CD4-positive, alpha-beta T cell (primary cell): ENCODE measurements around the gene FARS2. TPM values are rescaled to one million over a fixed set of nuclear protein-coding genes. Genes with fewer than 3 reads are reported as not detected.

Experiments
- ATAC-seq: fragments of 200-7000 bp; cut with Tn5 transposase; one replicate; pipeline ENCODE4 v1.10.0; 2022; ENCODE audit warnings: mild to moderate bottlenecking; ENCODE audit not compliant: poor library complexity
- CTCF ChIA-PET: fragments of 350-600 bp; sonication (Branson Sonifier 250); formaldehyde crosslinking; loops from one replicate; lab custom pipeline; 2021; ENCODE audit warnings: antibody characterized with exemption, inconsistent platforms; lab: Charles Lee
- POLR2A ChIA-PET: fragments of 350-600 bp; sonication (Branson Sonifier 250); formaldehyde crosslinking; loops from one replicate; lab custom pipeline; 2021; ENCODE audit warnings: antibody characterized with exemption, inconsistent platforms; lab: Charles Lee
- DNase-seq, 14 experiments: peaks; one replicate each; pipeline ENCODE4 v3.0.0-alpha.2; 2013 to 2020; ENCODE audit warnings: mixed read lengths in 2 of 14
- H3K27ac ChIP-seq, 2 donors: one replicate each; pipeline versions ENCODE4 v1.5.1 to v1.7.0; 2013; ENCODE audit warnings: low read length in 2 of 2, low read depth in 1 of 2, mild to moderate bottlenecking in 1 of 2
- H3K27me3 ChIP-seq, 2 experiments: 1 replicate in 1 of 2; 2 replicates in 1 of 2; pipeline versions ENCODE4 v1.6.1 to v1.7.0; 2013; ENCODE audit warnings: low read length in 2 of 2, control low read depth in 1 of 2, mild to moderate bottlenecking in 1 of 2, moderate library complexity in 1 of 2; ENCODE audit not compliant: insufficient read depth in 2 of 2, control insufficient read depth in 1 of 2
- H3K36me3 ChIP-seq: one replicate; pipeline ENCODE4 v1.6.1; 2013; ENCODE audit warnings: low read length, control low read depth; ENCODE audit not compliant: insufficient read depth
- H3K4me1 ChIP-seq: one replicate; pipeline ENCODE4 v1.6.1; 2013; ENCODE audit warnings: low read length, control low read depth; ENCODE audit not compliant: insufficient read depth
- H3K4me3 ChIP-seq: one replicate; pipeline ENCODE4 v1.5.1; 2013; ENCODE audit warnings: mild to moderate bottlenecking, low read length, moderate library complexity
- H3K9me3 ChIP-seq, 2 experiments: 1 replicate in 1 of 2; 2 replicates in 1 of 2; pipeline versions ENCODE4 v1.6.1 to v1.7.0; 2013; ENCODE audit warnings: low read length in 2 of 2, mild to moderate bottlenecking in 2 of 2, control low read depth in 1 of 2, moderate library complexity in 1 of 2; ENCODE audit not compliant: control insufficient read depth in 1 of 2, insufficient read depth in 1 of 2
- H3K27ac Mint-ChIP-seq: one replicate; pipeline ENCODE4 v1.8.0; 2020; ENCODE audit warnings: mixed read lengths
- H3K27me3 Mint-ChIP-seq: one replicate; pipeline ENCODE4 v1.8.0; 2021; ENCODE audit warnings: mixed read lengths
- H3K36me3 Mint-ChIP-seq: one replicate; pipeline ENCODE4 v1.8.0; 2021; ENCODE audit warnings: low read depth, mixed read lengths
- H3K4me1 Mint-ChIP-seq: one replicate; pipeline ENCODE4 v1.8.0; 2021; ENCODE audit warnings: low read depth, mixed read lengths
- H3K4me3 Mint-ChIP-seq: one replicate; pipeline ENCODE4 v1.8.0; 2020; ENCODE audit warnings: mild to moderate bottlenecking, mixed read lengths
- H3K9me3 Mint-ChIP-seq: one replicate; pipeline ENCODE4 v1.8.0; 2020; ENCODE audit warnings: mixed read lengths
- CTCF ChIP-seq: fragments of 200-600 bp; IDR thresholded peaks from one replicate; pipeline ENCODE4 v1.8.0; 2022; ENCODE audit warnings: antibody characterized with exemption, mild to moderate bottlenecking
- intact Hi-C, 2 experiments: fragments of 100-400 bp; cut with DNase I in 1 of 2; cut with micrococcal nuclease in 1 of 2; formaldehyde crosslinking; loops; one replicate each; pipeline versions ENCODE4 v1.15.1 to v1.9.0; 2023 to 2025; cut with DNase I, micrococcal nuclease
- total RNA-seq, 174 experiments: library from RNA in 2 of 174; stranded (reverse) in 2 of 174; gene quantifications; one replicate each; pipeline ENCODE4 v1.2.3 and lab custom pipeline; 2021 to 2026

The FARS2 gene
- total RNA-seq, 2 experiments from 2014 or later = 12.6 to 12.8 TPM

DNA sequence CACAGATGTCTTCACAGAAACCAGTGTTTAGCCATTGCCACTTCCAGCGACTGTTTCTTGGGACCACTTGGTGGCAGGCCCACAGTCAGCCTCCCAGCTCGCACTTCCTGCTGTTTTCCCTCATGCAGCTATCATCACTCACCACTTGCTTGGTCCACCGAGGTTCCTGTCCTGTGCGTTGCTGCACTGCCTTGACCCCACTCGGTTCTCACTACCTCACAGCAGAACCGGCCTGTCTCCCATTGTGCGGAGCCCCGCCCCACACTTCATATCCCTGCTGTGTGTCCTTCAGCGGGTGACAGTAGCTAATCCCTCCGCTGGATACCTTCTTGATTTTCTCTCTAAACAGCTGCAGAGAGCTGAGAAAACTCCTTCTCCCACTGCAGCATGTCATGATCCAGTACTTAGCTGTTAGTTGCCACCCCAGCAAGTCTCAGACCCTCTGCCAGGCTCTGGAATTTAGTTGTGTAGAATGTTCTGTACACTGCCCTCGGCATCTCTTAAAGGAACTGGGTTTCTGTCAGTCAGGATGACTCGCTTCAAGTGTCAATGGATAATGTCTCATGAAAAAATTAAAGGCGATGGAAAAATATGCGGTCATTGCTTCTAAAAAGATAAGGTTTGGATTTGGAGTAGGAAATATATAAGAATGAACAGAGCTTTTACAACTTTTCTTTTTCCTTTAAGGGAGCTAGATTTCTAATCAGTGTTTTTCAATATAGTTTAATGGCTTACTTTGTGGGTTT lies 208.0 kb downstream of the FARS2 start:
- H3K9me3 ChIP-seq = no peaks in the 10 kb centered on the region
- POLR2A ChIA-PET = no interaction called here
- no peak overlapping the region for H3K4me3 ChIP-seq
- Mint-ChIP-seq H3K27ac (no peak overlapping the region), H3K36me3 (no peaks in the 10 kb centered on the region), H3K27me3 (no peaks in the 10 kb centered on the region), H3K9me3 (no peaks in the 10 kb centered on the region), H3K4me3 (no peak overlapping the region), H3K4me1 (no peaks in the 10 kb centered on the region)
- intact Hi-C loops = no loop called here
- no peak for DNase-seq
- H3K27me3 ChIP-seq = no peaks in the 10 kb centered on the region
- H3K4me1 ChIP-seq = no peaks in the 10 kb centered on the region
- H3K36me3 ChIP-seq = no peaks in the 10 kb centered on the region
- no peak overlapping the region for H3K27ac ChIP-seq
- no peak for TF ChIP-seq CTCF
- ATAC-seq = no peak
- CTCF ChIA-PET = no interaction called here

- H3K36me3 Mint-ChIP-seq = no peaks in the 10 kb centered on the region
- H3K9me3 Mint-ChIP-seq = no peaks in the 10 kb centered on the region
- H3K27ac ChIP-seq = no peak overlapping the region
- H3K4me1 ChIP-seq = no peaks in the 10 kb centered on the region
- POLR2A ChIA-PET = interaction anchor here (0.6 to 1.1 kb wide), 6 partner anchors 13 to 421 kb away, joined by 3 to 6 read pairs (median 4); no protein-coding TSS in a partner anchor
- CTCF ChIA-PET = interaction anchor here (0.6 to 1.4 kb wide), 8 partner anchors 12 to 1077 kb away, joined by 3 to 15 read pairs (median 4); no protein-coding TSS in a partner anchor
- DNase-seq (peak; percentile 35 to 72 (median 50)), ATAC-seq (peak; percentile 68)
- intact Hi-C loops = loop anchor here (2.0 to 10.0 kb wide), 5 partner anchors 404 to 586 kb away; partner anchors contain the start of gene NRN1 (in 1 of the 2)
- H3K4me3 Mint-ChIP-seq = no peak overlapping the region
- peak; percentile 65 for TF ChIP-seq CTCF
- no peak overlapping the region for H3K4me3 ChIP-seq
- no peaks in the 10 kb centered on the region for H3K36me3 ChIP-seq
- H3K27me3 ChIP-seq = no peaks in the 10 kb centered on the region
- no peaks in the 10 kb centered on the region for H3K9me3 ChIP-seq
- H3K27me3 Mint-ChIP-seq = no peaks in the 10 kb centered on the region
- H3K27ac Mint-ChIP-seq = no peak overlapping the region
- peaks cover 6% of the 10 kb centered on the region for H3K4me1 Mint-ChIP-seq
Observed at GRCh38 chr6:5471044-5471443, 209.7 kb downstream of the FARS2 start.

DNA sequence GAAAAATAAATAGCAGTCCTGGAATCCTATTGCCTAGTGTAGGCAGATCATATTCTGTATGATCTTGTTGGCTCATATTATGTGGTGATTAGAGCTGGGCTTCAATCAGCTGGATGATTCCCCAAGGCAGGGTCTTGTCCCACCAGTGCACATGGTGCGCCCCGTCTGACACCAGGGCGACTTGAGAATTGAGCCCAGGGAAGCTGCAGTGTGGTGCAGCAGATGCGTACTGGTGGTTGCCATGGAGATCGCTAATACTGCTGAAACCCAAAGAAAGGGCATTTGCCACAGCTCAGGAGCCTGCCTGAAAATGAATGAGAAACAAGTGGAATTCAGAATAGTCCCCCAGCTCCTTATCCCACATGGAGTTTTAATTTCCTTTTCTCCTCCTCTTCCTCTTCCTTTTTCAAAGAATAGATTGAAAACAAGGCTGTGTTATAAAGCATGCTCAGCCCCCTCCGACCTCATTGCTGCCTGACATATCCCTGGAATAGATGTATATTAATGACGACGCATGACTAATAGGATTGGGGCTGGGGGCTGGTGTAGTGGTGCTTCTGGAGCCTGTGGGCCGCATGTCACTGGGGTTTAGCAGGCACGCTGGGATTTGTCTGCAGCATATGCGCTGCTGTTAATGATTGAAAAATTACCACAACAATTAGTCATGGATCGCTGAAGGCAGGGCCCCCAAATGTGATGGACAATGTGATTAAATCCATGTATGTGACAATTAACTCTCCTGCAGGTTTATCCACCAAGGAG lies 210.5 kb downstream of the FARS2 start:
- Mint-ChIP-seq H3K4me3 (no peak overlapping the region), H3K27ac (no peak overlapping the region), H3K9me3 (no peaks in the 10 kb centered on the region), H3K36me3 (no peaks in the 10 kb centered on the region), H3K4me1 (peaks cover 6% of the 10 kb centered on the region), H3K27me3 (no peaks in the 10 kb centered on the region)
- intact Hi-C loops = loop anchor here (1.0 to 10.0 kb wide), 6 partner anchors 403 to 1073 kb away; partner anchors contain the start of gene NRN1 (in 1 of the 2)
- Histone ChIP-seq H3K27ac (no peak overlapping the region), H3K4me3 (no peak overlapping the region), H3K4me1 (no peaks in the 10 kb centered on the region), H3K27me3 (no peaks in the 10 kb centered on the region), H3K36me3 (no peaks in the 10 kb centered on the region), H3K9me3 (no peaks in the 10 kb centered on the region)
- ATAC-seq (no peak), DNase-seq (no peak)
- POLR2A ChIA-PET = interaction anchor here (0.6 to 1.1 kb wide), 7 partner anchors 12 to 420 kb away, joined by 3 to 6 read pairs (median 4); no protein-coding TSS in a partner anchor
- CTCF ChIA-PET = interaction anchor here (0.6 to 1.4 kb wide), 9 partner anchors 12 to 1076 kb away, joined by 3 to 15 read pairs (median 4); no protein-coding TSS in a partner anchor
- no peak for TF ChIP-seq CTCF
